MG63 (cell line): Measurements from ENCODE around the gene PAQR7. TPM values are rescaled to one million over a fixed set of nuclear protein-coding genes. Genes with fewer than 3 reads are reported as not detected.

Experiments
- DNase-seq: peaks from one replicate; pipeline ENCODE4 v3.0.0-alpha.2; 2020
- H3K27me3 ChIP-seq: fragments of 250-450 bp; sonication (Bioruptor Pico); 2 replicates; pipeline ENCODE4 v1.5.1; 2020; ENCODE audit warnings: mild to moderate bottlenecking, moderate library complexity
- H3K36me3 ChIP-seq: fragments of 250-450 bp; sonication (Bioruptor Pico); 2 replicates; pipeline ENCODE4 v1.5.1; 2020; ENCODE audit warnings: mild to moderate bottlenecking, moderate library complexity
- H3K4me3 ChIP-seq: fragments of 250-450 bp; sonication (Bioruptor Pico); 2 replicates; pipeline ENCODE4 v1.5.1; 2020; ENCODE audit warnings: mild to moderate bottlenecking, moderate library complexity
- H3K9me3 ChIP-seq: fragments of 250-450 bp; sonication (Bioruptor Pico); 2 replicates; pipeline ENCODE4 v1.5.1; 2020; ENCODE audit warnings: mild to moderate bottlenecking, moderate library complexity
- total RNA-seq: library from RNA; depleted of rRNA; stranded (reverse); fragments of >200 nt; shearing (Covaris generic); gene quantifications from 2 replicates; pipeline ENCODE4 v1.2.3, GENCODE V29; 2014; ENCODE audit warnings: low replicate concordance

The PAQR7 gene
- total RNA-seq, 1 experiment from 2014 or later = 8.3 TPM

DNA sequence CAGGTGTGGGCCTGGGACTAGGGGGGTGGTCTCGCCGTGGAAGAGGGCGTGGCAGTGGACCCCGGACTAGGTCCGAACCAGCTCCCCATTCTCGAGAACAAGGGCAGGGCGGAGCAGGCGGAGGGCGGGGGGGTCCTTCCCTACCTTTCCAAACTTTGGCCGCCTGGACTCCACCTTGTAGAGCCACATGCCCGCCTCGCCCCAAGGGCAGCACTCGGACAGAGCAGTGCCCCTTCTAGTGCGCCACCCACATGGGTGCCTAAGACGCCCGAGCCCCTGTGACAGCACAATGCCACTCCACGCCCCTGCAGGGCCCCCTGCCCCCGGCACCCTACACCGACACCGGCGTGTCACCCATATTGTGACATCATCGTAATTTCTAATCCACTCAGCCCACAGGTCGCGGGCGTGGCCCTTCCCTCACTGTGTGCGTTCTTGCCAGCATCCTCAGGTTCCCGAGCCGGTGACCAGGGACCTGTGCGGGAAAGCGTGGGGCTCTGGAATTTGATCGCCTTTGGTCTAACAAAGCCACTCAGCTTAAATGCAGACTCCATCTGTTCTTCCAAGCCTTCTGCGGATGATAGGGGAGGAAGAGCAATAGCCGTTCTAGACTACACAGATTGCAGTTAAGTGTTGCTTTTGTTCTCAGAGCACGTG, 31.3 kb upstream of the PAQR7 start:
- DNase-seq = no peak
- Histone ChIP-seq H3K4me3 (peak overlapping the region; percentile 99), H3K36me3 (peaks cover 28% of the 10 kb centered on the region), H3K27me3 (no peaks in the 10 kb centered on the region), H3K9me3 (no peaks in the 10 kb centered on the region)

DNA sequence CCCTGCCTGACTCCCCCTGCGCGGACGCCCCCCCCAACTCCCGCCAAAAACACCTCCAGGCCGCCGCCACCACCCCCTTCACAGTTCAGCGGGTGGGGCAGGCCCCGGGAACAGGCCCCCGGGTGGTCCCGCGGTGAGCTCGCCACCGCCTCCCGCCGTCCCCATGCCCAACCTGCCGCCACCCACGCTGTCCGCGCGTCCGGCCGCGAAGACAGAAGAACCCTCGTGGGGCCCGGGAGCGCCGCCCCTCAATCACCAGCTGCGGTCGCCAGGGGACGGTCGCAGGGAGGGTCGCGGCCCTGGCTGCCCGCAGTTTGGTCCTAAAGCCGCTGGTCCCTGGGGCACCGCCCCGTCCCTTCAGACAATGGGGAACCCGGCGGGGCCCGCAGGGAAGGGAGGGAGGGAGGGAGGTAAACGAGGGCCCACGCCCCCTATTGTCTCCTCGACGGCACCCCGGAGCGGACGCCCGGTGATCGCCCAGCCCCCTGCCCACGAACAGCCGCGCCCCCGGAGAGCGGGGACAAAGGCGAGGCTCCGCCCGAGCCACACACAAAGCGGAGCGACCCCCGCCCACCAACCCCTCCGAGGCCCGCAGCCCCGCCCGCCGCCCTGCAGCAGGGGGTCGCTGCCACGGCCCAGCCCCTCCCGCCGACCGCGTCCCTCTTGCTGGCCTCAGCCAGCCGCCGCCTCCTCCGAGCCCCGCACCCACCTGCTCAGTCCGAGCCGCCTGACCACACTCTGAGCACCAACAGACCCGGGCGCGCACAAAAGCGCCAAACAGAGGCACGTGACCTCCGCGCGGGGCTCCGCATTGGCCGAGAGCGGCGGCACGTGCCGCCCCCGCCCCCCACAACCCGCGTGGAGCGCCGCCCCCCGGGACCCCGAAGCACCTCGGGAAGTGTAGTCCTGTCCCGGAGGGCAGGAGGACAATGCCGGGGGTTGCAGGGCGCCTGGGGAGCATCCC, 30.5 kb upstream of the PAQR7 start, which contains the start of gene STMN1:
STMN1 (minus strand) TSS at position 740 of the 964 bp plus-strand sequence. CDS start 1,743 bp downstream, outside the sequence.
- Histone ChIP-seq H3K4me3 (peak within 1 kb of the TSS; percentile 99), H3K27me3 (no peaks in the 10 kb centered on the region), H3K9me3 (no peaks in the 10 kb centered on the region), H3K36me3 (peaks cover 37% of the 10 kb centered on the region)
- DNase-seq = peak; percentile 96

DNA sequence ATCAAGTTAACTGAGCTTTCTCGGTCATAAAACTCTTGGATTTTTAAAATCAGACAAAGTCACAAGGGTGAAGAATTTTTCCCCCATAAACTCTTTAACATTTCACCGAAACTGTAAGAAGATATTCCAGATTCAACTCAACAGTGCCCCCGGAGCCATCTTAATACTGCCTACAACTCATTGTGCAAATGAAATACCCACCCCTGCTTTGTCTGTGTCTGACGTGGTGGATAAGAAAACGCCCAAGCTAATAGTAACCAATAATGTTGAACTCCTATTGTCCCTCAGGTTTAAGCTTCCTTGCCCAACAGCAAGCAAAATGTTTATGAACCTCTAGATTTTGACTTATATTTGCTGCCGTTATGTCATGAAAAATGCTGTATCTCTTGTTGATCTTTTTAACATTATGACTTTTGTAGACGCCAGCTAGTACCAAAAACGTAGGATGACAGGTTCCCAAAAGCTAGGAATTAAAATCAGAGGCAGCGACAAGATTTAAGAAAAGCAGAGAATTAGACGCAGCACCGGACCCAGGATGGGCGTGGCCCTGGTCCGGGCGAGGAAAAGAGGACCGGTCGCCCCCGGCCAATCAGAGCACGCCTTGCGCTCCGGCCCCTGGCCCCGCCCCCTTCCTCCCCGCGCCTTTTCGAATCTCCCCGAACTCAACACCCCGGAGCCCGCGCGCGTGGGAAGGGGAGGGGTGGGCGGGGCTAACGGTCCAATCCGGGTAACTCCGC, 29.6 kb upstream of the PAQR7 start:
- H3K36me3 ChIP-seq = peaks cover 45% of the 10 kb centered on the region
- peak; percentile 97 for DNase-seq

DNA sequence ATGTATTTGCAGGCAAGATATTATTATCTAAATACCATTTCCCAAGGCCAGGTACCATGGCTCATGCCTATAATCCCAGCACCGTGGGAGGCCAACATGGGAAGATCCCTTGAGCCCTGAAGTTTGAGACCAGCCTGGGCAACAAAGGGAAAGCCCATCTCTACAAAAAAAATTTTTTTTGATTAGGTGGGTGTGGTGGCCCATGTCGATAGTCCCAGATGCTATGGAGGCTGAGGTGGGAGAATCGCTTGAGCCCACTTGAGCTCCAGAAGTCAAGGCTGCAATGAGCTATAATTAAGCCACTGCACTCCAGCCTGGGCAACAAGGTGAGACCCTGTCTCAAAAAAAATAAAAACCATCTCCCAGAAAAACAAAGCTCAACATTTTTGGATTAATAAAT, 28.5 kb upstream of the PAQR7 start:
- Histone ChIP-seq H3K36me3 (peaks cover 56% of the 10 kb centered on the region), H3K4me3 (peak overlapping the region; percentile 99), H3K27me3 (no peaks in the 10 kb centered on the region), H3K9me3 (no peaks in the 10 kb centered on the region)
- no peak for DNase-seq

More for the DNA sequence above, 29.6 kb upstream of the PAQR7 start:
- H3K9me3 ChIP-seq = no peaks in the 10 kb centered on the region
- H3K4me3 ChIP-seq = peak overlapping the region; percentile 99
- H3K27me3 ChIP-seq = no peaks in the 10 kb centered on the region

DNA sequence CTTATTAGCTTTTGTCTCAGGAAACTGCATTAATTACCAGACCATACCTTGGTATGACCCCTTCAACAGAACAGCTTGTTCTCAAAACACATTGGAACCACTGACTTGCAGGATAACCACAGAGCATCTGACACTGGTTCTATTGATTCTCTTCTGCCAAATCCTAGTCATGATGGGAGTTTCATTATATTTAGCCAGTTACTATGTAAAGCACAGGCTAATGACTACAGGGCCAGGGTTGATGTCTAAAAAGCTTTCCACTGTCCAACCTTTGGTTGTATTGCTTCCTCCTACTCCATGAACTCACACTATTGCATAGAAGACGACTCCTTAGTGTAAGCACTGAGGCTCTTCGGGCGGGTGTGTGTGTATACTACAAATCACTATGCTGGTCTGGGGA, 27.0 kb upstream of the PAQR7 start:
- Histone ChIP-seq H3K36me3 (peaks cover 72% of the 10 kb centered on the region), H3K27me3 (no peaks in the 10 kb centered on the region), H3K9me3 (no peaks in the 10 kb centered on the region), H3K4me3 (no peak overlapping the region)
- DNase-seq = no peak

DNA sequence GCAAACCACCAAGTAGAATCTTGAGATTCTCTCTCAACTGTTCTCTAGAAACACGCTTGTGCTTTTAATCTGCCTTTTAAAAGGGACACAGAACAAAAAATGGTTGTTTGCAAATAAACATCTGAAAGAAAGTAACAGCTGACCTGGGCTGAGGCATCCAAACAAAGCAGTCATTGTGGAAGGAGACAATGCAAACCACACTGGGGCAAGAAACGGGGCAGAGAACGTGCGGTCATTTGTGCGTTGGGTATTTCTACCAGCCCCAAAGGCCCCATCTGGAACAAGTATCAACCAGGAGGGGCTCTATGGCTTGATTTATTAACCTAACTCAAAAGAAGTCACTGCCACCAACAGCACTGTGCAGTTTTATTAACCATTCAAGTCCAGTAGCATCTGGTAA, 24.7 kb upstream of the PAQR7 start:
- Histone ChIP-seq H3K4me3 (no peak overlapping the region), H3K9me3 (no peaks in the 10 kb centered on the region), H3K27me3 (no peaks in the 10 kb centered on the region), H3K36me3 (peaks cover 75% of the 10 kb centered on the region)
- DNase-seq = no peak

DNA sequence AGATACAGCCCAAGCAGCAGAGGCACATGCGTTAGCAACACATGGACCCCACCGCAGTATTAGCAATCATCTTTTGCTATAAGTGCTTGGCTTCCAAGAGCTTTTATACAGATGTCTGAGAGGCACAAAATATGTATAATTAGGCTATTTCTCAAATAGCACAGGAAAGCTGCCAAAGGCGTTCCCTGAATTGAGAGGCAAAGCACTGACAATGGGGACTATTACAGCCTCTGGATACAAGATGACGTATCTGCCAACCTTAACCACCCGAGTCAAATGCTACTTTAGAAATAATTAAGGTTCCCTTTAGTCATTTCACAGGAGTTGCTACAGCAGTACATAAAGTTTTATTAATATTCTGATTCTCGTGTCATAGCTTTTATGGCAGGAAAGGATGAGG, 24.3 kb upstream of the PAQR7 start:
- no peak overlapping the region for H3K4me3 ChIP-seq
- no peaks in the 10 kb centered on the region for H3K27me3 ChIP-seq
- no peaks in the 10 kb centered on the region for H3K9me3 ChIP-seq
- no peak for DNase-seq
- H3K36me3 ChIP-seq = peaks cover 78% of the 10 kb centered on the region

DNA sequence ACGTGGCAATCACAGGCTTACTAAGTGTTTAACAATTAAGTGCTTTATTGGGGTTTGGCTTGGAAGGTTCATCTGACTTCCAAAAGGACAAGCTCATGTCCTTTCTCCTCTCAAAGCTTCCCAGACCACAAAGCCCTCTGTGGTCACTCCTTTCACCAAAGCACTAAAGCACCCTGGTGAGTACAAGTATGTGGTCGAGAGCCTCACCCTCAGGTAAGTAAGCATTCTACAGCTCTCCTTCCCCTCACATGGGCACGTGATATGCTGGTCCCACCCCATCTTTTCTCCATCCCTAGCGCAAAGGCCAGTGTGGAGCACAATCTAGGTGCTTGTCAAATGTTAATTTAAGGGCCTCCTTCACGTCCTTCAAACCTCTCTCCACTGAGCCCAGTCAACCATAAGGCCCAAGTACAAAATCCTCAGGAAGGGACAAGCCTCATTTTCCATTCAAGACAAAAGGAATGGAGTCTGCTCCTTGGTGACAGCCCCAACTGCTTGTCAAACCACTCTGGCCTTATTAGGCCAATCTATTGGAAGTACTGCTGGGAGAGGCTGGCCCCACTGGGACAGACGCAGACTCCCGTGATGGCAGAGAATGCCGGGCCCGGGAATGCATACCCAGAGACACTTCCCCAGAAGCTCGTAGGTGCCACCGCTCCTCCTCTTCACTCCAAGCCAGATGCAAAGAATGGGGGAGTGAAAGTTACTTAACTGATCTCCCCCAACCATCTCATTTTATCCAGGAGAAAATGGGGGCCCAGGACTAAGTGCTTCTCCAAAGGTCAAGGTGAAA, 22.9 kb upstream of the PAQR7 start:
- no peaks in the 10 kb centered on the region for H3K27me3 ChIP-seq
- H3K9me3 ChIP-seq = no peaks in the 10 kb centered on the region
- peaks cover 79% of the 10 kb centered on the region for H3K36me3 ChIP-seq
- no peak for DNase-seq
- H3K4me3 ChIP-seq = no peak overlapping the region

DNA sequence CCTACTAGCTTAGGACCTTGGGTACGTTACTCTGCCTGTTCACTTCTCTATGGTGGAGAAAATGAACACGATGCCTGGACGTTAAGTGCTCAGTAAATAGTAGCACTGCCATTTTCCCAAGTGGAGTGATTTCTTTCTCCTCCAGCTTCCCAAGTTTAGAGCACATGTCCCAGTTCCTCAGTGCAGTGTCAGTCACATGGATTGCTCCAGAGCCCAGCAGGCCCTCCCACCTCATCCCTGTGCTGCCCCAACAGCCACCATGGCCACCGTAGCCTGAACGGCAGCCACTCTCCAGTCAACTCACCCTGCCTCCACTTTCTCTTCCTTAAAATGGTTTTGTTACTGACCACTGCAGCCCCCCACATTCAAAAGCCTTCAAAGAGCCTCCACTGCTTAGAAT, 22.2 kb upstream of the PAQR7 start:
- Histone ChIP-seq H3K27me3 (no peaks in the 10 kb centered on the region), H3K4me3 (no peak overlapping the region), H3K36me3 (peaks cover 73% of the 10 kb centered on the region), H3K9me3 (no peaks in the 10 kb centered on the region)
- DNase-seq = no peak

DNA sequence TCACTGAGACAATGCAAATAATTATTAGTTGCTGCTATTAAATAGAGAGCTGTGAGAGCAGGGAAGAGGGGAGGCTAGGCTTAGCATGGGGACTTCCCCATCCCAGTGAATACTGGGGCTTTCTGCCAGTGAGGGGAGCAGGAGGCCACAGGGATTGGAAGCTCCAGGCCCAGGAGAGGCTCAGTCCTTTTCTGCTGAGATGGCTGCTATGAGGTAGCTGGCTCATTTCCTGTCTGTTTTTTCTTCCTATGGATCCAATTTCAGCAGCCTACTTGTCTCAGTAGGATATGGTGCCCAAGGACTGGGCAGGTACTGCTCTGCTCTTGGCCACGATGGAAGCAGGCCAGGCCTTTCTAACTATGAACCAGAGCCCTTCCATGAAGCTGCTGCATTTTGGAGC, 20.8 kb upstream of the PAQR7 start:
- Histone ChIP-seq H3K9me3 (no peaks in the 10 kb centered on the region), H3K27me3 (no peaks in the 10 kb centered on the region), H3K4me3 (no peak overlapping the region), H3K36me3 (peaks cover 59% of the 10 kb centered on the region)
- DNase-seq = peak; percentile 31

DNA sequence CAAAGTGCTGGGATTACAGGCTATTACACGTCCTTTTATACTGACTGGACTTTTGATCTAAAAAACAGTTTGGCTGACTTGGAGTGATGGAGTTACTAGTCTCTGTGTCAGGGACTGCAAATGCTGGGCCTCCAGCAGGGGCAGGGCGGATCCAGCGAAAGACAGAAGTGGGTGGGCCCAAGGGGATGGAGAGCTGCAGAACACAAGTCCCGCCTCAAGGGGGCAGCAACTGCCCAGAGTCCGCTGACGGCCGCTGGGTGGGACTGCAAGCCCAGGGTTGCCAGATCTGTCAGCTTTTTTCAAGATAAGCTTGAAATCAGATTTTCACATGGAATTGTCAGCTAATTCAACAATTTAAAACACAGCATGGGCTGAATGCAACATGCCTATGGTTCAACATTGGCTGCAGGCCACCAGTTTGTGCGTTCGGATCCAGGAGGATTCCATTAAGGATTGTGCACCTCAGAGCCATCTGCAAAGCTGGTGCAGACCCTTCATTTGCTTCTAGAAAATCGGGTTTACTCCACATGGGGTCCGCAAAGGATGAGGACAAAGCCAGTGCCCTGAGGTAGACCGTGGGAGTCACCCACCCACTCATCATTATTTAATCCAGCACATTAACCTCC, 20.0 kb upstream of the PAQR7 start:
- DNase-seq = peak; percentile 85
- no peaks in the 10 kb centered on the region for H3K9me3 ChIP-seq
- no peaks in the 10 kb centered on the region for H3K27me3 ChIP-seq
- H3K4me3 ChIP-seq = no peak overlapping the region
- H3K36me3 ChIP-seq = peaks cover 51% of the 10 kb centered on the region

DNA sequence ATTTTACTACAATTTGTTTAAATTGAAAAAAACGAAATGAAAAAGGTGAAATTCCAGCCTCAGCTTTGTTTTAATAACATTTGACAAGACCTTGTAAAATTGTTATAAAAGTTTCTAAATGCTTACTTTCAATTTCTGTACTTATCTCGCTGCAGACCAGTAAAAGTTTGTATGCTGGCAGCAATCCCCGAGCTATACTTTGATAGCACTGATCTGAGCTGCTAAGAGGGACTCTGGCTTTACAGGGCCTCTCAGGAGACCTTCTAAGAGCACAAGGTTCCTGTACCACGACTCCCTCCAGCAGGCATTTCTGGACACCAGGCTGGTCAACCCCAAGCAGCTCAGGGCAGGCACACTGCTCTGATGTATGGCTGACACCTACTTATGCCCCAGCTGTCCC, 17.6 kb upstream of the PAQR7 start:
- Histone ChIP-seq H3K4me3 (no peak overlapping the region), H3K27me3 (no peaks in the 10 kb centered on the region), H3K36me3 (peaks cover 29% of the 10 kb centered on the region), H3K9me3 (no peaks in the 10 kb centered on the region)
- no peak for DNase-seq

DNA sequence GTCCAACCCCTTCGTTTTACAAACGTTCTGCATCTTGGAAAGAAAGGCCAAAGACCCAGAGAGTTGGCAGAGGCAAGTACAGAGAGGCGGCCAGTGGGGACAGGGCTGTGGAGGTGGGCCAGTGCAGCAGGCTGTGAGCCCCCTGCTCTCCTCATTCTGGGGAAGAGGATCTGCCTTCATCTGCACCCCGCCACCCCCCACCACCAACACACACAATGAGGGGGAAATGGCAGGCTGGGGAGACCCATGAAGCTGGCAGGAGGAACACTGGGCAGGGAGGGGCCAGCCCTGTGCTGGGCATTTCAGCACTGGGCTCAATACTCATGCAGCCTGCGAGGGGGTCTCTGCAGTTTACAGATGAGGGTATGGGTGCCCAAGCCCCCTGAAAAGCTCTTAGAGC, 16.1 kb upstream of the PAQR7 start:
- no peak for DNase-seq
- H3K4me3 ChIP-seq = no peak overlapping the region
- H3K9me3 ChIP-seq = no peaks in the 10 kb centered on the region
- H3K36me3 ChIP-seq = peaks cover 21% of the 10 kb centered on the region
- no peaks in the 10 kb centered on the region for H3K27me3 ChIP-seq

DNA sequence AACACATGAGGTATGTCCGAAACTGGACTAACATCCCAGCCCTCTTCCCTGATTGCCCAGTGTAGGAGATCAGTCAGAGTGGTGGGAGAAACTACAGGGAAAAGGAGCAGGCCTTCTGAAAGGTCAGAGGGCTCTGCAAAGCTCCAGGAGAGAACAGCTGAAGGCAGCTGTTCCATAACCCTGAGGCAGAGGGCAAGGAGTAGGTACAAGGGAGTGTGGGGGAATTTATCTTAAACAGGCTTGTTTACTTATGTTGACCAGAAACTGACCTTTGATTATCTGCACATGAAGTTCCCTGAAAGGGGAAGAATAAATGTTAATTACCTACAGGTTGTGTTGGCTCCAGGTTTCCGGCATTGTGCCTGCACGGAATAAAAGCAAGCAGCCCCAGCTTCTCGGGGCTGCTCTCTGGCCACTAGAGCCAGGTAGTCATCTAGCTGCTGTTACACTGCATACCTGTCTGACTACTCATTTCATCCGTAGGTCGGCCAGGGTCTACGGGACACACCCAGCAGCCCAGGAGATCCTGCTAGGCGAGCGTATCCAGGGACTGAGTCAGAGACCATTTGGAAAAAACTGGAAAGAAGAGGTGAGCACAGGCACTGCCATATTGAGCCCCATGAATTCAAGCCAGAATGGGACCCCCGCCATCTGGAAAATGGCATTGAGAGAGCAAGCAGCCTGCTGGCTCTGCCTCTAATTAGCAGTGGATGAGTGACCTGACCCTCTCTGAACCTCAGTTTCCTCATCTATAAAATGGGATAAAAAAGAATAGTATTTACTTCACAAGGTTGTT, 14.9 kb upstream of the PAQR7 start:
- peak; percentile 64 for DNase-seq
- Histone ChIP-seq H3K4me3 (no peak overlapping the region), H3K36me3 (peaks cover 19% of the 10 kb centered on the region), H3K9me3 (no peaks in the 10 kb centered on the region), H3K27me3 (no peaks in the 10 kb centered on the region)

DNA sequence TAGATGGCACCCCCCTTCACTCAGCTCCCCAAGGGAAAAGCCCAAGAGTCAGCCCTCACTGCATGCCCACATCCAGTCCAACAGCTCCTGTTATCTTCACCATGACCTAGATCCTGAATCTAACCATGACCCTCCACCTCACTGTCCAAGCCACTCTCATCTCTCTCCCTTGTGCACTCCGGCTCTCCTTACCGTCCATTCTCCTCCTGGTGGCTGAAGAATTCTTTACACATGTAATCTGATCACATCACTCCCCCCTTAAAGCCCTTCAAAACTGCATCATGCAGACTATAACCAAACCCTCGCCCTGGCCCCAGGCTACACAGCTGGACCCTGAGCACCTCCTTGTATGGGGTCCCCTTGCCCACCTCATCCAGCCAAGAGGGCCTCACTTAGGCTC, 14.0 kb upstream of the PAQR7 start:
- no peak overlapping the region for H3K4me3 ChIP-seq
- DNase-seq = no peak
- H3K9me3 ChIP-seq = no peaks in the 10 kb centered on the region
- no peaks in the 10 kb centered on the region for H3K27me3 ChIP-seq
- peaks cover 13% of the 10 kb centered on the region for H3K36me3 ChIP-seq
